GM23338 (cell line): ENCODE data around the gene FAM168A.

ENCODE experiments used
- EZH2 ChIP-seq: fragments of 200-600 bp; sonication (generic); IDR thresholded peaks from one replicate; pipeline ENCODE4 v1.8.0; 2017; ENCODE audit warnings: antibody characterized with exemption, mild to moderate bottlenecking, low read depth; ENCODE audit not compliant: unreplicated experiment
- EZH2phosphoT487 ChIP-seq: fragments of 200-600 bp; sonication (generic); IDR thresholded peaks from one replicate; pipeline ENCODE4 v1.8.1; 2018; ENCODE audit warnings: antibody characterized with exemption; ENCODE audit not compliant: unreplicated experiment
- POLR2AphosphoS5 ChIP-seq: IDR thresholded peaks from 2 replicates; pipeline ENCODE4 v1.6.1; 2016; ENCODE audit warnings: antibody characterized with exemption, low read depth
- TF ChIP-seq, protein P1 (sequence below), 2 experiments: fragments of 200-600 bp in 1 of 2; sonication (generic) in 1 of 2; conservative IDR thresholded peaks; 2 replicates each; pipeline versions ENCODE4 v1.5.1 to v1.6.1; 2016 to 2017; ENCODE audit warnings: antibody characterized with exemption in 2 of 2, low read depth in 2 of 2, mild to moderate bottlenecking in 2 of 2, moderate library complexity in 1 of 2
- TF ChIP-seq, protein P2 (sequence below): IDR thresholded peaks from one replicate; pipeline ENCODE4 v1.6.1; 2018; ENCODE audit warnings: antibody characterized with exemption; ENCODE audit not compliant: unreplicated experiment

DNA sequence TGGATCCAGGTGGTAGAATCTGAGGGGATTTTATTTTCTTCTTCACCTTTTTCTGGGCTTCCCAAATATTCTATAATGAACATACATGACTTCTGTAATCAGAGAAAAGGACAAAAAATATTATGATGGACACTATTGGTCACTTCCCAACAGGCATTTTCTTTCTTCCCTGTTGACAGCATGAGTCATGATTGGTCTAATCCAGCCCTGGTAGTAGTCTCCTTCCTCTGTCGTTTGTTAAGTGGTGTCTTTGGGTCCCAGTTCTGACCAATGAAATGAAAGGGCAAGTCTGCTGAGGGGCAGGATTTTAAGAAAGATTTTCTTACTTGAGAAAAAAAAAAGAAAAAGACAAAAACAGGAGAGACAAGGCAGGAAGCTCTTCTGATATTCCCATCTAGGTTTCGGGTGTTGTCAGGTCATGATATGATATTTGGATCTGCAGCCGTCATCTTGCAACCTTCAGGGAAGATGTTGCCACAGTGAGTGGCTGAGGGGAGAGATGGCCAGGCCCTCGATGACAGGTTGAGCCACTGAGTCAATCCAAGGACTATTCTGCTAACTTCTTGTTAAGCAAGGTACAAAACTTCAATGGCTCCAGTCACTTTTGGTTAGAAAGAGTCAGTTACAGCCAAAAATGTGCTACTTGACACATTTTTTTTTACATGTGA is 25.1 kb upstream of the FAM168A start:
- TF ChIP-seq, protein P1, sequence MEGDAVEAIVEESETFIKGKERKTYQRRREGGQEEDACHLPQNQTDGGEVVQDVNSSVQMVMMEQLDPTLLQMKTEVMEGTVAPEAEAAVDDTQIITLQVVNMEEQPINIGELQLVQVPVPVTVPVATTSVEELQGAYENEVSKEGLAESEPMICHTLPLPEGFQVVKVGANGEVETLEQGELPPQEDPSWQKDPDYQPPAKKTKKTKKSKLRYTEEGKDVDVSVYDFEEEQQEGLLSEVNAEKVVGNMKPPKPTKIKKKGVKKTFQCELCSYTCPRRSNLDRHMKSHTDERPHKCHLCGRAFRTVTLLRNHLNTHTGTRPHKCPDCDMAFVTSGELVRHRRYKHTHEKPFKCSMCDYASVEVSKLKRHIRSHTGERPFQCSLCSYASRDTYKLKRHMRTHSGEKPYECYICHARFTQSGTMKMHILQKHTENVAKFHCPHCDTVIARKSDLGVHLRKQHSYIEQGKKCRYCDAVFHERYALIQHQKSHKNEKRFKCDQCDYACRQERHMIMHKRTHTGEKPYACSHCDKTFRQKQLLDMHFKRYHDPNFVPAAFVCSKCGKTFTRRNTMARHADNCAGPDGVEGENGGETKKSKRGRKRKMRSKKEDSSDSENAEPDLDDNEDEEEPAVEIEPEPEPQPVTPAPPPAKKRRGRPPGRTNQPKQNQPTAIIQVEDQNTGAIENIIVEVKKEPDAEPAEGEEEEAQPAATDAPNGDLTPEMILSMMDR (conservative IDR thresholded peaks at IDR 0.05; ENCODE audit: low read depth in 2 of 2), result no peak
- no peak for TF ChIP-seq EZH2phosphoT487
- TF ChIP-seq EZH2, result no peak
- TF ChIP-seq POLR2AphosphoS5, result no peak
- TF ChIP-seq, protein P2, sequence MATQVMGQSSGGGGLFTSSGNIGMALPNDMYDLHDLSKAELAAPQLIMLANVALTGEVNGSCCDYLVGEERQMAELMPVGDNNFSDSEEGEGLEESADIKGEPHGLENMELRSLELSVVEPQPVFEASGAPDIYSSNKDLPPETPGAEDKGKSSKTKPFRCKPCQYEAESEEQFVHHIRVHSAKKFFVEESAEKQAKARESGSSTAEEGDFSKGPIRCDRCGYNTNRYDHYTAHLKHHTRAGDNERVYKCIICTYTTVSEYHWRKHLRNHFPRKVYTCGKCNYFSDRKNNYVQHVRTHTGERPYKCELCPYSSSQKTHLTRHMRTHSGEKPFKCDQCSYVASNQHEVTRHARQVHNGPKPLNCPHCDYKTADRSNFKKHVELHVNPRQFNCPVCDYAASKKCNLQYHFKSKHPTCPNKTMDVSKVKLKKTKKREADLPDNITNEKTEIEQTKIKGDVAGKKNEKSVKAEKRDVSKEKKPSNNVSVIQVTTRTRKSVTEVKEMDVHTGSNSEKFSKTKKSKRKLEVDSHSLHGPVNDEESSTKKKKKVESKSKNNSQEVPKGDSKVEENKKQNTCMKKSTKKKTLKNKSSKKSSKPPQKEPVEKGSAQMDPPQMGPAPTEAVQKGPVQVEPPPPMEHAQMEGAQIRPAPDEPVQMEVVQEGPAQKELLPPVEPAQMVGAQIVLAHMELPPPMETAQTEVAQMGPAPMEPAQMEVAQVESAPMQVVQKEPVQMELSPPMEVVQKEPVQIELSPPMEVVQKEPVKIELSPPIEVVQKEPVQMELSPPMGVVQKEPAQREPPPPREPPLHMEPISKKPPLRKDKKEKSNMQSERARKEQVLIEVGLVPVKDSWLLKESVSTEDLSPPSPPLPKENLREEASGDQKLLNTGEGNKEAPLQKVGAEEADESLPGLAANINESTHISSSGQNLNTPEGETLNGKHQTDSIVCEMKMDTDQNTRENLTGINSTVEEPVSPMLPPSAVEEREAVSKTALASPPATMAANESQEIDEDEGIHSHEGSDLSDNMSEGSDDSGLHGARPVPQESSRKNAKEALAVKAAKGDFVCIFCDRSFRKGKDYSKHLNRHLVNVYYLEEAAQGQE, result no peak
